VCaP (cell line): Measurements from ENCODE around the gene SMIM35.

ENCODE experiments used
- H3K27ac ChIP-seq: fragments of 450-650 bp; 2 replicates; pipeline ENCODE4 v1.5.1; 2017
- TF ChIP-seq, protein P1 (sequence below): fragments of 450-650 bp; conservative IDR thresholded peaks from 2 replicates; pipeline ENCODE4 v1.5.1; 2017; ENCODE audit warnings: mild to moderate bottlenecking, moderate library complexity

Gene SMIM35

DNA sequence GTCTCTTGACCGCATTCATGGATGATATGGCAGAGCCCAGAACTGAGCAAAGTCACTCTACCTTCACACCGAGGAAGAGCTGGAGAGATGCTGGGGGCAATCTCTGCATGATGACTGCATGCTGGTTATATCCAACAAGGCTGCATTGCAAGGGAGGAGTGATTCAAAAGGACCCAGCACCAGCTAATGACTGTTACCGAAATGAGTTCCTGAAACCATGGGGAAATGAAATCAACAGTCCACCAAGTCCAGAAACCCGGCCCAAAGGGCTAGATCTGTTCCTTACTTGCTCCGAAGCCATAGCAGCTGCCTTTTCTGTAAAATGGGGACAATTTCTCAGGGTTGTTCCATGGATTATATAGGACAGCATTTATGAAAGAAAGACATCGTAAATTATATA is 1.2 kb upstream of the SMIM35 start:
- TF ChIP-seq, protein P1, sequence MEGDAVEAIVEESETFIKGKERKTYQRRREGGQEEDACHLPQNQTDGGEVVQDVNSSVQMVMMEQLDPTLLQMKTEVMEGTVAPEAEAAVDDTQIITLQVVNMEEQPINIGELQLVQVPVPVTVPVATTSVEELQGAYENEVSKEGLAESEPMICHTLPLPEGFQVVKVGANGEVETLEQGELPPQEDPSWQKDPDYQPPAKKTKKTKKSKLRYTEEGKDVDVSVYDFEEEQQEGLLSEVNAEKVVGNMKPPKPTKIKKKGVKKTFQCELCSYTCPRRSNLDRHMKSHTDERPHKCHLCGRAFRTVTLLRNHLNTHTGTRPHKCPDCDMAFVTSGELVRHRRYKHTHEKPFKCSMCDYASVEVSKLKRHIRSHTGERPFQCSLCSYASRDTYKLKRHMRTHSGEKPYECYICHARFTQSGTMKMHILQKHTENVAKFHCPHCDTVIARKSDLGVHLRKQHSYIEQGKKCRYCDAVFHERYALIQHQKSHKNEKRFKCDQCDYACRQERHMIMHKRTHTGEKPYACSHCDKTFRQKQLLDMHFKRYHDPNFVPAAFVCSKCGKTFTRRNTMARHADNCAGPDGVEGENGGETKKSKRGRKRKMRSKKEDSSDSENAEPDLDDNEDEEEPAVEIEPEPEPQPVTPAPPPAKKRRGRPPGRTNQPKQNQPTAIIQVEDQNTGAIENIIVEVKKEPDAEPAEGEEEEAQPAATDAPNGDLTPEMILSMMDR = no peak
- no peak overlapping the region for H3K27ac ChIP-seq

DNA sequence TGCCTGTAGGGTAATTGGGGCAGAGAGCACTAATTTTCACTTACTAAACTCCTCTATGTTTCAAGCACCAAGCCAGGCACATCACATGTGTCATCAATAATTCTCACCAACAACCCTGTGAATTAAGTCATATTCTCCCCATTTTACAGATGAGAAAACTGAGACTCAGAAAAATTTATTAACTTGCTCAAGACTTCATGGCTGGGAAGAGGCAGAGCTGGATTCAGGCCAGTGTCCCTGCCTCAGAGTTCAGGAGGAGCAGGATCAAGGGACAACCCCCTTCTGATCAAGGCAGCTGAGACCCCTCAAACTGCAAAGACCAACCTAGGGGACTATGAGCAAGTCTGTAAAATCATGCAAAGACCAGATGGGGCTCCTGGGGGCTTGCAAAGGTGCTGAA is 2.1 kb downstream of the SMIM35 start:
- TF ChIP-seq, protein P1 = no peak
- H3K27ac ChIP-seq = peak overlapping the region; percentile 90

DNA sequence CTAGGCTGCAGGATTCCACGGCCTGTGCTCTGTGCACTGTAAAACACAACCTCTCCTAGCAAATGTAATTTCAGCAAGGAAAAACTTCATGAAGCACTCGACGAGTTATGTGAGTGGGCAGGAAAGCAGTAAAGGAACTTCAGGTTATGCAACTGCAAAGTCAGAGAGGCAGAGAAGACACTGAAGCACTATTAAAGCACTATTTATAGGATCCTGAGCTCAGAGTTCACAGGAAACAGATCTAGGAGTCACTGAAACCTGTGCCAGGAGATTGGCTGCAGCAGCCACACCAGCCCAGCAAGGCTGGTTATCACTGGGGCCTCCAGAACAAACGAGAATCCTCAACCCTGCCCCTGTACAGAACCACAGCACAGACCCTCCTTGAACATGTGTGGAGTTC is 2.5 kb downstream of the SMIM35 start:
- TF ChIP-seq, protein P1 = no peak
- peak overlapping the region; percentile 90 for H3K27ac ChIP-seq

DNA sequence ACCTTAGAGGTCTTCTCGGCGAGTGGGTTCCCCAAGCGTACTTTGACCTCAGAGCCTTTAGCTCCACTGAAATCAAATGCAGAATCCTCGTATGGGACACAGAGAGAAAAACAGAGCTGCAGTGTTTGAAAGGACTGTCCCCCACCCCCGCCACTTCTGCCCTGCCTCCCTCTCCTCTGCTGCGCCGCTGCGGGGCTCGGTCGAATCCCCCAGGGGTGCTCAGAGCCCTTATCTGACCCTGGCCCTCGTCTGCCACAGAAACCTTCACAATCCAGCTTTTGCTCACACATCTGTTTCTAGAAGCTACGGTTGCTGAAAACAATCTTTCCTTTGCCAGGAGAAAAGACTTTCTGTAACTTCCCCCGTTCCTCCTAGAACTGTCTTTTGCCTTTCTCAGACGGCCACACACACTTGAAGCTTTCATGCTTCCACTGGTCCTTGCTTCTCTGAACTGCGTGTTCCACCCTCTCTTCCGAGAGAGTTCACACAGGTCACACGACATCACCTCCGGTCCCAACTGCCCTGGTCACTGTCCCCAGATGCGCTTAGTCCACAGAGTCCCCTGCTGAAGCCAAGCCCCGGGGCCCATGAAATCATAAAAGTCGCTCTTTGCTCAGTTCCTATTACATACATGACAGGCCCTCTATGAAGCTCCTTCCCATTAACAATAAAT is 3.7 kb downstream of the SMIM35 start:
- H3K27ac ChIP-seq = peak overlapping the region; percentile 90
- TF ChIP-seq, protein P1 = no peak

DNA sequence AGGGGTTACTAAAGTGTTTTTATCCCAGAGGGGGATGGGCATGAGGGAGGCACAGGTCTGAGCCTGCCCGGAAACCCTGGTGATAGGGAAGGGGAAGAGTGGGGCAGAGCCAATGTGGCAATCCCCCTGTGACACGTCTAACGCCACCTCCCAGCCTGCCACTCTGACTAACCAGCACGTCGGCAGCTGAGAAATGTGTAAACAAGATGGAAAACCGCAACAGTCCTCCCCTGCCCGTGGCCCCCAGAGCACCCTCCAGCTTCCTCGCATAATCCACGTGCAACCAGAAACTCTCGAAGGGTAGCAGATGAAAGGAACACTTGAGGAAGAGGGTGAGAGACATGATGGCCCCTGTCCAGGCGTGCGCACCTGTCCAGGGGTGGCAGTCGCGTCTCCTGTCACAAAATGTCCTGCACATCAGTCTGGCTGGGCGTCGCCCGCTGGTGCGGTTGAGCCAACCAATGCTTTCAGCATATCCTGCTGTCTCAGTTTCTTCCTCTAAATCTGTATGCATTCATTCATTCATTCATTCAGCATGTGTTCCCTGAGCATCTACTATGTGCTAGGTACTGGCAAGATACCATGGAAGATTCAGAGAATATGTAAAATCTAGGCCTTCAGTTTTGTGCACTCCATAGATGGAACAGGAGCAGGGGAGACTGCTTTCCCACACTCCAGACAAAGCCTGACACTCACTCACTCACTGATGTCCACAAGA is 5.4 kb downstream of the SMIM35 start:
- TF ChIP-seq, protein P1 = no peak
- H3K27ac ChIP-seq = peak overlapping the region; percentile 90; the same call in 1 of the 2 replicates

DNA sequence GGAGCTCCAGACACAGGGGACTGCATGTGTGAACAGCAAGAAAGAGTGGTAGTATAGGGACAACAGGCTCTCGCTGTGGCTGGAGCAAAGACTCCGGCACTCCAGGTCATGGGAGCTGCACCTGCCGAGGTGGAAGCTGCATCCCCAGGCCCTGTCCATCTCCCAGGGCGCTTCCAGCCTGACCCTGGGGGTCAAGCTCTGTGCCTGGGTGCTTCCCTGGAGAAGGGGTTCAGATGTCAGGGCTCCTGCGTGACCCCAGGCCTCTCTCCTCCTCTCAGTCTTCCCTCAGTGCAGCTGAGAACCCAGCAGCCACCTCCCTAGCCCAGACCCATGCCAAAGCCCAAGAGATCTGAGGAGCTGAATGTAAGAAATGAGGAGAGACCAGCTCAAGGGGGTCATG is 6.5 kb downstream of the SMIM35 start:
- H3K27ac ChIP-seq = no peak overlapping the region
- TF ChIP-seq, protein P1 = no peak

DNA sequence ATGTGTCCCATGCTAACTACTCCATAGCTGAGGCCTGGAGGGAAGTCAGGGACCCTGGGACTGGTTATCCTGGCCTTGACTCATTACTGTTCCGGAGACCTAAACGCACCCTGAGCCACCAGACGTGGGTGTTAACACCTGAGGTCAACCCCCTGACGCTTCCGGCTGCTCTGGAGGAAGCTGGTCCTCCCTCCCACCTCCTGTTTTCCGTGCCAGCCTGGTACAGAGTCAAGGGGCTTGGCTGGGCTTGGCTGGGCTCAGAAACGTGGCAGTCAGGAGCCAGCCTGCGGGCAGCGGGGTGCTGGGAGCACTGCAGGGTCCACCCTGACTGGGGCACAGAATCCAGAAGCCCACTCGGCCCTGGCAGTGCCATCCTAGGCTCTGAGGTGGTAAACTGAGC is 7.3 kb downstream of the SMIM35 start:
- H3K27ac ChIP-seq = no peak overlapping the region
- TF ChIP-seq, protein P1 = no peak
